ENCODE results near the gene SNTB2.
A peak's percentile ranks its signal among the peaks of the same experiment; 100 is the strongest.

The SNTB2 gene

GRCh38 chr16:69321080-69321479 is 134.1 kb downstream of the SNTB2 start:
- no peak for DNase-seq

DNA sequence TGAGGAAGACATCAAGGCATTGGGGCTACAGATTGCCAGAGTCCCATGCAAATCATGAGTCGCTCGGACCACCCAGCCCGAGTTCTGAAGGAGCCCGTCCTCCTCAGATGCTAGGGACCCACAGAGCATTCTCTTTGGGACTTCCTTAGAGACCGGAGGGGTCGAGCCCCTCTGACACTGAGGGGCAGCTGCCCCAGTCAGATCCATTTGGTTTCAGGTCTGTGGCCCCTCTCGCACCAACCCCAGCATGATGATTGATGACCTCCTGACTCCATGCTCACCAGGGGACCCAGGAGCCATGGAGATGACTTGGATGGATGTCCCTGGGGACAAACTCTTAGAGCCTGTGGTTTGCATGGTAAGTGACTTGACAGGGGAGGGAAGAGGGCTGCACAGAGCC is 135.4 kb downstream of the SNTB2 start:
- no peak for DNase-seq

DNA sequence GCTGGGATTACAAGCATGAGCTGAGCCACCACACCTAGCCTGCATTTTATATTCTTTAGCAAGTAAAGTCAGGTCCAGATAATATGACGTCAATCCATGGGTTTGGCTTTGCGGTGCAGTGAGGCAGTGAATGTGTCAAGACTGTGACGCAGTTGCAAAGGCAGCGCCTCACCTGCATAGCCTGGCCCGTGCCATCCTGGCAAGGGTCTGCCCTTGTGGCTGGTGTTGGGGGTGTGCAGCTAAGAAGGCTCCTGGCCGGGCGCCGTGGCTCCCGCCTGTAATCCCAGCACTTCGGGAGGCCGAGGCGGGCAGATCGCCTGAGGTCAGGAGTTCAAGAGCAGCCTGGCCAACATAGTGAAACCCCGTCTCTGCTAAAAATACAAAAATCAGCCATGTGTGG is 136.5 kb downstream of the SNTB2 start:
- no peak for DNase-seq

DNA sequence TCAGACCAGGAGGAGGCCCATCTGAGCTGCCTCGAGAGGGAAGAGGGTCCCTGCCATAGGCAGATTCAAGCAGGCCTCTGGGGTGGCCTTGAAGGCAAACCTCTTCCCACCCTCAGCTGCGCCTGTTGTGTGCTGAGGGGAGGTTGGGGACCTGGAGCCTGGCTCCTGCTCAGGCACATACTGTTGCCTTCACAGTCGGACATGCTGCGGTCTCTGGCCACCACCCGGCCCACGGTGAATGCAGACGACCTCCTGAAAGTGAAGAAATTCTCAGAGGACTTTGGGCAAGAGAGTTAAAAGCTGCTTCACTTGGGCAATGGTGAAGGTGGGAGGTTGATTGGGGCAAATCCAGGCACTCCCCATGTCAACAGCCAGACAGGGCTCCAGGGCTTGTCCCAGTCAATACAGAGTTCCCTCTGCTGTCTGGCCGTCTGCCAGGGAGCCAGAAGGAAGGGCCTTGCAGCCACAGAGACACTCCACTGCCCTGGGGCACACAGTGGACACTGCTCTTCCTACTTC is 137.1 kb downstream of the SNTB2 start:
- DNase-seq, result peak; percentile 30

DNA sequence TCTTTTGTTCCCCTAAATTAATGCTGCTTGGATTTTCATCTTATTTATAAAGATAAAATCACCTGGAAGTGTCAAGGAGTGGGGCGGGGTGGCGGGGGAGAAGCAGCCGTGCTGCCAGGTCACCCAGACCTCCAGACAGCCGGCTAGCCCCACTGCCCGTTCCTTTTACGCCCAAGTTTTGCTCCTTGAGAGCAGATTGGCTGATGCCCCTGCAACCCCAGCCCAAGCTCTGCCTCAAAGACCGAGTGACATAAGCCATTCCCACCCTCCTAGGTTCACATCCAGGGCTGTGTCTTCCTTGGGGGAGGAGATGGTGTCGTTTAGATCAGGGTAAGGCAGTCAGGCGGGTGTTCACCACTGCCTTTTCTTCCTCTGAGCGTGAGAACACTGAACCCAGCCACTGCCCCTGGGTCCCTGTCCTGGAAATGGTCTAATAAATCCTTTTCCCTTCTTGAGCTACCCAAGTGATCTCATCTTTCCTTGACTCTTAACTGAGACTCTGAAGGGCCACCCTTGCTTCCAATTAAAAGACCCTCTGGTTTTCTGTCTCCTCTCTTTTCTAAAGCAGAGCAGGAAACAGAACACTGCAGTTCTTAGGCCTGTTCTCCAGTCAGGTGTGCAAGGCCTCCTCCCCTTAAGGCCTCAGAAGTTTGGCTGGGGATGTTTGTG is 137.8 kb downstream of the SNTB2 start:
- no peak for DNase-seq

DNA sequence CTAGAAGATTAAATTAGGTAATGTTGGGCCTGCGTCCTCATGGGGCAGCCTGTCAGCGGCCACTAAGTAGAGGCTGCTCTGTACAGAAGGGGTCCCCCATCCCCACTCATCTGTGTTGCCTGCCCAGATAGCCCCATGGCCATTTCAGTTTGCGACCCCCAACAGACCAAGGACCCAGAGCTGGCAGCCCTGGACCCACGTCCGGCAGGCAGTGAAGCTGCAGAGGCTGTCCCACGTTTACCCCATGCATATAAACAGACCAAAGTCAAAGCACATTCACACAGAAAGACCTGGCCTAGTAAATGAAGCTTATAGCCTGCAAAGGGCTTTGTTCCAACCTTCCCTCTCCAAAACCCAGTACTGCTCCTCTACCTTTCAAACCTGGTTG is 138.8 kb downstream of the SNTB2 start:
- DNase-seq, result no peak

GRCh38 chr16:69326172-69326873 is 139.4 kb downstream of the SNTB2 start:
- DNase-seq, result no peak

GRCh38 chr16:69327585-69328310 is 140.8 kb downstream of the SNTB2 start:
- DNase-seq, result no peak

- no peak for DNase-seq
Observed at GRCh38 chr16:69328854-69329316, 141.9 kb downstream of the SNTB2 start.

- peak; percentile 8 for DNase-seq
Observed at GRCh38 chr16:69329369-69330285, 142.7 kb downstream of the SNTB2 start.

- DNase-seq, result peak; percentile 95
Observed at GRCh38 chr16:69330286-69331109, 143.5 kb downstream of the SNTB2 start, which contains the start of gene PDF. Gene PDF (minus strand): TSS chr16:69330588. CDS start chr16:69330570, 18 bp downstream.

DNA sequence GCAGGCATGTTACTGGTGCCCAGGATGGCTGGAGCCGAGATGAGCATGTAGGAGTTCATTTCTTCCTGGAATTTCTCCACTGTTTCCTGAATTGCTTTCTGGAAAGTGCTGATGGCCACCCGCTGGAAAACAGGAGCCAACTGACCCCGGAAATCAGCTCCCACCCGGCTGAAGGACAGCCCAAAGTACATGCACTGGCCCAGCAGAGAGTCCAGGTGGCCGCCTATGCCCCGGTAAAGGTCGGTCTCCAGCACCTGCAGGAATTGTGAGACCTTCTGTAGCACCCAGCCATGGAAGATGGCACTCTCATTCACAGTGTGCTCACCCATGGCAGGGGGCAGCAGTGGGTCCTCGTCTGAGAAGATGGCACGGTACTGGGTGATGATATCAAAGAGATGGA is 147.7 kb downstream of the SNTB2 start:
- no peak for DNase-seq

DNA sequence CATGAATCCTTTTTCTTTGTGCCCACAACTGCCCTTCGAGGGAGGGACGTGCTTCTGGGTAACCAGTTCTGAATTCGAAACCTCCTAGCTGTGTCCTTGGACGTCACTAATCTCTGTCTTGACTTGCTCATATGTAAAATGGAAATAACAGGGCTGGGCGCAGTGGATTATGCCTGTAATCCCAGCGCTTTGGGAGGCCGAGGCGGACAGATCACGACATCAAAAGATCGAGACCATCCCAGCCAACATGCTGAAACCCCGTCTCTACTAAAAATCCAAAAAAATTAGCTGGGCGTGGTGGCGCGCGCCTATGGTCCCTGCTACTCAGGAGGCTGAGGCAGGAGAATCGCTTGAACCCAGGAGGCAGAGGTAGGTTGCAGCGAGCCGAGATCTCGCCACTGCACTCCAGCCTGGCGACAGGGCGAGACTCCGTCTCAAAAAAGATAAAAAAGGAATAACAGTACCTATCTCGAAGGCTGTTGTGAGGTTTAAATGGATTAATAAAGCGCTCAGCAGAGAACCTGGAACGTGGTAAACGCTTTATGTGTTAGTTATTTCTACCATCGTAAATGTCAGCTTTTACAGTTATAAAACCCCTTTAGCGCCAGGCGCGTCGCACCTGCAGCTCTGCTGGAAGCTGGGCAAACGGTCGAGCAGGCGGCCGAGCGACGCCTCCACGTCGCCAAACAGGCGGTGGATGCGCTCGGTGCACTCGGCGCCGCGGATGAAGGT is 151.8 kb downstream of the SNTB2 start:
- DNase-seq, result no peak

DNA sequence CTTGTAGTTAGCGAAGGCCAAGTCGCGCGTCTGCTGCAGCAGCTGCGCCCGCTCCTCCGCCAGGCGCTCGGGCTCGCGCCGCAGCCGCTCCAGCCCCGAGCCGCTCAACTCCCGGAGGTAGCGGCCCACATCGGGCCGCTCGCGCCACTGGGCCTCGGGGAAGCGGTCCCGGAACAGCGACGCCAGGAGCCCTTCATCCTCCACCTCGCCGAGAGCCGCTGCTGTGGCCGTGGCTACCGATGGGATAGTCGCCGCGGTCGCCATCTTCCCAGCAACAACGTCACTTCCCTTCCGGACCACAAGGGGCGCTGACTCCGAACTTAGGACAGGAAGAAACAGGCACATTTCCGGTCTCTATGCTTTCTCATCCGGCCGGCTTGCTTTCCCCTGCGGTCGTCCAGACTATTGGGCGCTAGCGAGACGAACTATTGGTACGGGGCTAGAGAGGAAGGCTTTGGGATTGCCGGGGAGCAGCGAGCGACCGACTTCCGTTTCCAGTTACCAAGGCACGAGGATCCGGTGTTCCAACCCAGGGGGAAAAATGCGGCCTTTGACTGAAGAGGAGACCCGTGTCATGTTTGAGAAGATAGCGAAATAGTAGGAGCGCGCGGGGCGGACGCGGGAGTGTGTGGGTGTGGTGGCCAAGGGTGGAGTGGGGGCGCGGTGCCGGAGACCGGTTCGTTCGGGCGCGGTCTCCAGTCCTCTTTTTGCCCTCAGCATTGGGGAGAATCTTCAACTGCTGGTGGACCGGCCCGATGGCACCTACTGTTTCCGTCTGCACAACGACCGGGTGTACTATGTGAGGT is 152.5 kb downstream of the SNTB2 start, which contains the start of the genes COG8 and NIP7:
COG8 (minus strand) TSS at position 276 of the 806 bp plus-strand sequence; CDS start at position 264, 12 bp downstream.
NIP7 (plus strand) TSS at position 484 of the 806 bp plus-strand sequence; CDS start at position 542, 58 bp downstream.
- peak; percentile 99 for DNase-seq

DNA sequence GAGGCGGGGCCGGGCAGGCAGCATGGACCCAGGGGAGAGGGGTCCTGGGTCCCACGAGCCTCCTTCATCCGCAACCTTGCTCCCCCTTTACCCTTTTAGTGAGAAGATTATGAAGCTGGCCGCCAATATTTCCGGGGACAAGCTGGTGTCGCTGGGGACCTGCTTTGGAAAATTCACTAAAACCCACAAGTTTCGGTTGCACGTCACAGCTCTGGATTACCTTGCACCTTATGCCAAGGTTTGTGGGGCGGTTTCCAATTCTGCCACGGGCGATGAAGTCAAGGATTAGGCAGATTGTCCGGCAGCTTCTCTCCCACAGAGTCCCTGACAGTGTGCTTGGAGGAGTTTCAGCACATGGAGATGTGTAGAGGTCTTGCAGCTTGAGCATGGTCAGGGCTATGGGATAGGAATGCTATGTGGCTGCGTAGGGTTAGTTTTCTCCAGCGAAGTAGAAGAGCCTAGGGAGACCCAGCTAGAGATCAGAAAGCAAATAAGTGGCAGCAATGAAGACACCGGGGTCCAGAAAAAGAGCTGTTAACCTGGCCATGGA is 153.2 kb downstream of the SNTB2 start:
- no peak for DNase-seq

DNA sequence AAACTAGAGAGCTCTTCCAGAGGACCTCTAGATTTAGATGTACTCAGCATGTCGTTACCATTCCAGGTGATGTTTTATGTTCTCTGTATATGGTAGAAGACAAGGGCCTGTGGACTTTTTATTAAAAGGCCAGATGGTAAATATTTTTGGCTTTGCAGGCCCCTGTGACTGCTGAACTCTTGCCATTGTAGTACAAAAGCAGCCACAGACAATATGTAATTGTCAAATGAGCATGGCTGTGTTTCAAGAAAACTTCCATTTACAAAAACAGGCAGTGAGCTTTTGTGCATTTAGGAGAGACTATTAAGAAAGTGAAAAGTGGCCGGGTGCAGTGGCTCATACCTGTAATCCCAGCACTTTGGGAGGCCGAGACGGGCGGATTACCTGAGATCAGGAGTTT is 157.2 kb downstream of the SNTB2 start:
- DNase-seq, result no peak

DNA sequence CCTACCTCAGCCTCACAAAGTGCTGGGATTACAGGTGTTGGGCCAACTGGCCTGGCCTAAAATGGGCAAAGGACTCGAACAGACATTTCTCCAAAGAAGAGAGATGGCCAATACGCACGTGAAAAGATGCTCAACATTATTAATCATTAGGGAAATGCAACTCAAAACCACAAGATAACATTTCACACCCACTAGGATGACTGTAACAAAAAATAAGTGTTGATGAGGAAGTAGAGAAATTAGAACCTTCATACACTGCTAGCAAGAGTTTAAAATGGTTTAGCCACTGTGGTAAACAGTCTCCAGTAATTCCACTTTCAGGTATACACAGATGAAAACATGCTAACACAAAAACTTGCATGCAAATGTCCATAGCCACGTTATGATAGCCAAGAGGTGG is 159.0 kb downstream of the SNTB2 start:
- DNase-seq, result peak; percentile 69

DNA sequence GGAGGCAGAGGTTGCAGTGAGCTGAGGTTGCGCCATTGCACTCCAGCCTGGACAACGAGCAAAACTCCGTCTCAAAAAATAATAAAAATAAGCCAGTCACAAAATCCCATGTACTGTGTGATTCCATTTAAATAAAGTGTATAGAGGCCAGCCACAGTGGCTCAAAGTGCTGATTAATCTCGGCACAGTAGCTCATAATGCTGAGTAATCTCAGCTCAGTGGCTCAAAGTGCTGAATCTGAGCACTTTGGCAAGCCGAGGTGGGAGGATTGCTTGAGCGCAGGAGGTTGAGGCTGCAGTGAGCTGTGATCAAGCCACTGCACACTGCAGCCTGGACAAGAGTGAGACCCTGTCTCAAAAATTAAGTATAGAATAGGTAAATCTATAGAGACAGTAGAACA is 159.7 kb downstream of the SNTB2 start:
- no peak for DNase-seq

GRCh38 chr16:69348222-69348621 is 161.3 kb downstream of the SNTB2 start:
- DNase-seq, result no peak

Measured in suppressor macrophage treated with lipopolysaccharide for 4 hours (primary cell).